ENCODE results near the gene RAD51B.

GRCh38 chr14:68576496-68577244 is 757.1 kb downstream of the RAD51B start:
- TF ChIP-seq CTCF (IDR thresholded peaks at IDR 0.05; ENCODE audit: insufficient read depth, low read length) = no peak
- no peak for TF ChIP-seq SPI1 (IDR thresholded peaks at IDR 0.05; ENCODE audit: borderline replicate concordance, low read depth)

All from HL-60 (cell line).